Activated naive CD8-positive, alpha-beta T cell treated with anti-CD3 and anti-CD28 coated beads, Interleukin-2, amount 10 ng/mL, durations not matched to agents 7 days and 5 days (primary cell): ENCODE measurements around the gene RIMBP2. TPM values are rescaled to one million over a fixed set of nuclear protein-coding genes. Genes with fewer than 3 reads are reported as not detected.

Experiments used
- ATAC-seq: fragments of 150-1000 bp; cut with Tn5 transposase; one replicate; pipeline ENCODE4 v1.10.0; 2021; ENCODE audit warnings: low read depth, moderate library complexity
- POLR2A ChIA-PET: fragments of 350-600 bp; sonication (Branson Sonifier 250); formaldehyde crosslinking; loops from one replicate; lab custom pipeline; 2021; ENCODE audit warnings: antibody characterized with exemption; lab: Charles Lee
- DNase-seq: peaks from one replicate; pipeline ENCODE4 v3.0.0; 2021
- H3K27ac Mint-ChIP-seq: one replicate; pipeline ENCODE4 v1.8.0; 2022; ENCODE audit warnings: mild to moderate bottlenecking, mixed read lengths
- H3K27me3 Mint-ChIP-seq: one replicate; pipeline ENCODE4 v1.8.0; 2022; ENCODE audit warnings: mild to moderate bottlenecking, moderate library complexity, mixed read lengths
- H3K36me3 Mint-ChIP-seq: one replicate; pipeline ENCODE4 v1.8.0; 2021; ENCODE audit warnings: mild to moderate bottlenecking, mixed read lengths
- H3K4me1 Mint-ChIP-seq: one replicate; pipeline ENCODE4 v1.8.0; 2021; ENCODE audit warnings: mixed read lengths
- H3K4me3 Mint-ChIP-seq: one replicate; pipeline ENCODE4 v1.8.0; 2022; ENCODE audit warnings: mild to moderate bottlenecking, moderate library complexity, mixed read lengths
- H3K9me3 Mint-ChIP-seq: one replicate; pipeline ENCODE4 v1.8.0; 2021; ENCODE audit warnings: mixed read lengths
- total RNA-seq, 2 experiments: library from RNA; stranded (reverse); gene quantifications; one replicate each; pipeline ENCODE4 v1.2.3, GENCODE V29; 2021

RIMBP2 gene
- total RNA-seq, 2 experiments from 2014 or later = not detected

DNA sequence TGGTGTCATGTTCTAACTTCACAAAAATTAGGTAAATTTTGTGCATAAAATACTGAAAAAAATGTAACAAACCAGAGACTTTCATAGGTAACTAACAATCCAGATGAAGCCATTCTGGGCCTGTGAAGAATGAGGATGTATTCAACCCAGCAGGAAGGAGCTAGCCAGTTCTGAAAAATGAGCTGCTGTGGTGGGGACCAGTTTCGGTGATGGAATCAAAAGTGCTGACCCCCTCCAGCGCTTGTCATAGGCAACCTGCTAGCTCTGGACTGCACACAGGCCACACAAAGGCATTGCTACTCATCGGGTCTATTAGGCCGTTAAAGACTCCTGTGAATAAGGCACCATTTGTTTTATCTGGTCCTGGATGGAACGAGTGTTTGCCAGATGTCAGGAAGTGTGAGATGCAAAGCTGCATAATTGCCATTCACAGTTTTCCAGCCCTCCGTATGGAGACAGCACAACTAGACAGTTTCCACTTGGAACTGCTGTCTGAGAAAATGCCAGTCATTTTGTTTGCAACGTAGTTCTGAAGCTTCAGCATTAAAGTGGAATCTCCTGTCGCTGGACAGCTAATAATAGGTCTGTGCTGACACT lies 3.3 kb upstream of the RIMBP2 start:
- Mint-ChIP-seq H3K27ac (no peak overlapping the region), H3K36me3 (peaks cover 2% of the 10 kb centered on the region), H3K4me1 (no peaks in the 10 kb centered on the region), H3K27me3 (peaks cover 44% of the 10 kb centered on the region), H3K9me3 (peaks cover 15% of the 10 kb centered on the region), H3K4me3 (no peak overlapping the region)
- POLR2A ChIA-PET = no interaction called here
- DNase-seq (no peak), ATAC-seq (no peak)

DNA sequence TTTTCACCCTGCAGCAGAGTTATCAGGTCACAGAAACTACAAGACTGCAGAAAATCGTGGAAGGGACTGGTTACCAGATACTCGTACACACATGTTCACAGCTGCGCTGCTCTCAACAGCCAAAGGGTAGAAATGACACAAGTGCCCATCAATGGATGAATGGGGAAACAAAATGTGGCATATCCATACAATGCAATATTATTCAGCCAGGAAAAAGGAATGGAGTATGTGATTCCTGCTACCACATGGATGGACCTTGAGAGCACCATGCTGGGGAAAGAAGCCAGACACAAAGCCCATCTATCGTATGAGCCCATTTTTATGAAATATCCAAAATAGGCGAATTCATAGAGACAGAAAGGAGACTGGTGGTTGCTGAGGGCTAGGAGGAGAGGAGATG lies 1.7 kb upstream of the RIMBP2 start:
- Mint-ChIP-seq H3K9me3 (peaks cover 3% of the 10 kb centered on the region), H3K36me3 (peaks cover under 1% of the 10 kb centered on the region), H3K4me3 (no peak overlapping the region), H3K27me3 (peaks cover 51% of the 10 kb centered on the region), H3K4me1 (no peaks in the 10 kb centered on the region), H3K27ac (no peak overlapping the region)
- DNase-seq (no peak), ATAC-seq (no peak)
- POLR2A ChIA-PET = no interaction called here

DNA sequence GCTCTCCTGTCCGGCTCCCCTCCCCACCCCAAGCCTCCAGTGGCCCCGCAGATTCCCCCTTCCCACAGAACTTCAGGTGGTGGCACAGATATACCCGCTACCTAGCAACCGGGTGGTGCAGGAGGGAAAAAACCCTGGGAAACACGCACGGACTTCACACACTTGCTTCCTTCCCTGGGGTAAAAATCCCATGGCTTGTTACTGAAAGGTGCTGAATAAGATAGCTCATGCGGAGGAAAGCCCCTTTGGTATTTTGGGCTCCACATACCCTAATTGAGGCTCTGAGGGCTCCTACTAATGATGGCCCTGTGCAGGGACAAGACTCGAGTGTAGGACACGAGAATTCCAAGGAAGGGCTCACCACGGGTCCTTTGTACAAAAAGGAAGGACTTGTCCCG lies 869 bp upstream of the RIMBP2 start:
- DNase-seq = no peak
- H3K9me3 Mint-ChIP-seq = peaks cover 1% of the 10 kb centered on the region
- no peak overlapping the region for H3K27ac Mint-ChIP-seq
- no peak for ATAC-seq
- H3K4me1 Mint-ChIP-seq = no peaks in the 10 kb centered on the region
- H3K4me3 Mint-ChIP-seq = no peak overlapping the region
- POLR2A ChIA-PET = no interaction called here
- no peaks in the 10 kb centered on the region for H3K36me3 Mint-ChIP-seq
- H3K27me3 Mint-ChIP-seq = peaks cover 56% of the 10 kb centered on the region

DNA sequence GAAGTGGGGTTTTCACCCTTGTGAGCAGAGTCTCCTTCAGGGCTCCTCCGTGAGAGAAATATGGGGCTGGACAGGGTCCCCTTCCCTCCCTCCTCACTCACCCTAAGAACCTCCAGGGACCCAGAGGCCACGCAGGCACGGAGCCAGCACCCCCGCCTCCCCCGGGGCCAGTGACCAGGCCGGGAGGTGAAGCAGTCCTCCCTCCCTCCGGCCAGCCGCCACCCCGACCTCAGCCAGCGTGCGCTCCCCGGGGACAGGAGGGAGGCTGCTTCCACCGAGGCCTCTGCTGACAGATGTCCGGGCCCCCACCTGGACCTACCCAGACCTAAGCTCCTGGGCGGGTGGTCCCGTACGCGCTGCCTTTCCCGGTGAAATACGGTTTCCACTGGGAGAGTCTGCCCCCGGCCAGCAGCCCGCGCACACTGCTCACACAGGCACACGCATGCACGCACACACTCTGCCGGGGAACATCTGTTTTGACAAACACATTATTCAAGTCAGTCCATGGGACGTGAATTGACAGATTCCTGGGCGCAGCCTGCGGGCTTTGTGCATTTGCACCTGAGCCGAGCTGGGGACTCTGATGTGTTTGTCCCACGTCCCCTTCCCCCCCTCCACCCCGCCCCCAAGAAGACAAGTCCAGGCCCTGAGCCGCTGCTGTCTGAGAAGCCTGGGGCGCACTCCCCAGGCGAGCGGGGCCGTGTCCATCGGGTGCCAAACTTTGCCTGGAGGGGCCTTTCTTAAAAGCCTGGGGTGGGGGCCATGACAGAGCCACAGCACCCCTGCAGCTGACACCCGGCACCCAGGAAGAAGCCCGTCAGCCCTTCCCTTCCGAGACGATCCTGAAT lies 725 bp downstream of the RIMBP2 start:
- no peaks in the 10 kb centered on the region for H3K4me1 Mint-ChIP-seq
- H3K36me3 Mint-ChIP-seq = no peaks in the 10 kb centered on the region
- no peak for ATAC-seq
- peaks cover 60% of the 10 kb centered on the region for H3K27me3 Mint-ChIP-seq
- no peak overlapping the region for H3K27ac Mint-ChIP-seq
- peaks cover 1% of the 10 kb centered on the region for H3K9me3 Mint-ChIP-seq
- DNase-seq = no peak
- peak overlapping the region; percentile 50 for H3K4me3 Mint-ChIP-seq
- POLR2A ChIA-PET = no interaction called here

DNA sequence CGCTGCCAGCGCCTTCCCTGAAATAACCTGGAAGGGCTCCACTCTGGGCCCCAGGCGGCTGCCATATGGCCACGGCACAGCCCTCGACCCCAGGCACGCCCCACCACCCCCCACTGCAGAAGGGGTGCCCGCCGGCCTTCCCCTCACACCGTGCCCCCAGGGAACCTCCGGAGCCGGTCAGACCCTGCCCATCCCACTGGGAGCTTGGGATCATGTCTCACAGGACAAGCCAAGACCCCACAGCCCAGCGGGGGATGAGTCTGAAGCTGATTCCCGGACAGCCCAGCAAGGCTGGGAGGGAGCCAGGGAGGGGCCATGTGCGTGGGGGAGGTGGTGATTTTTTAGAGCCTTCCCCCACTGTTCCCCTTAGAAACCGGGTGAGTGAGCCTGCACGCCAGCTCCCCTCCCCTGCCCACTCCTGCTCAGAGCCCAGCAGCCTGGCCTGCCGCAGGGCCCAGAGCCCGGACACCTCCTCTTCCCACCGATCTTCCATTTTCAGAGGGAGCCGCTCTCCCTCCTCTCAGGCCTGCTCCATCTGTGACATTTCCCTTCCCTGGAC lies 1.4 kb downstream of the RIMBP2 start:
- ATAC-seq = no peak
- Mint-ChIP-seq H3K36me3 (no peaks in the 10 kb centered on the region), H3K4me3 (peak overlapping the region; percentile 50), H3K9me3 (no peaks in the 10 kb centered on the region), H3K27me3 (peaks cover 57% of the 10 kb centered on the region), H3K27ac (no peak overlapping the region), H3K4me1 (no peaks in the 10 kb centered on the region)
- DNase-seq = no peak
- POLR2A ChIA-PET = no interaction called here

DNA sequence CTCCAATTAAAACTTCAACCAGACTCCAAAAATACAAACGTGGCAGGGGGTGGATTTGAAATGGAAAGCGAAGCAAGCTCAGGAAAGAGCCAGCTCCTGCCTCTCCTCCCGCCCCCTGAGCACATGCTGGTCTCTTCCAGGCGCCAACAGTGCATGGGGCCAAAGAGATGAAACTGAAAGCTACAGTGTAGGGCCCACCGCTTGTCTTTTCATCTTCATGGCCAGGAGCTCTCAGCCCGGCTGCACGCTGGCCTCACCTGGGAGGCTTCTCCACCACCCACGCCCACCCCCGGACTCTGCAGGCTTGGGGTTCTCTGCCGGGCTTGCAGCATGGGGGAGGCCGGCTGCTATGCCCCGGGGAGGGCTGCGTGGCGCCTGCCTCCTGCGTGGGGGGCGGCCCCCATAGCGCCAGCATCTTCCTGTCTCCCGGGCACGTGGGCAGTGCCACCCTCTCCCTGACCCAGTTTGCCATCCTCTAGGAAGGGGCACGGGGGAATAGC lies 2.0 kb downstream of the RIMBP2 start:
- no peak overlapping the region for H3K27ac Mint-ChIP-seq
- H3K4me1 Mint-ChIP-seq = no peaks in the 10 kb centered on the region
- H3K9me3 Mint-ChIP-seq = no peaks in the 10 kb centered on the region
- H3K27me3 Mint-ChIP-seq = peaks cover 56% of the 10 kb centered on the region
- POLR2A ChIA-PET = no interaction called here
- no peaks in the 10 kb centered on the region for H3K36me3 Mint-ChIP-seq
- ATAC-seq (peak; percentile 69), DNase-seq (no peak)
- peak overlapping the region; percentile 50 for H3K4me3 Mint-ChIP-seq

DNA sequence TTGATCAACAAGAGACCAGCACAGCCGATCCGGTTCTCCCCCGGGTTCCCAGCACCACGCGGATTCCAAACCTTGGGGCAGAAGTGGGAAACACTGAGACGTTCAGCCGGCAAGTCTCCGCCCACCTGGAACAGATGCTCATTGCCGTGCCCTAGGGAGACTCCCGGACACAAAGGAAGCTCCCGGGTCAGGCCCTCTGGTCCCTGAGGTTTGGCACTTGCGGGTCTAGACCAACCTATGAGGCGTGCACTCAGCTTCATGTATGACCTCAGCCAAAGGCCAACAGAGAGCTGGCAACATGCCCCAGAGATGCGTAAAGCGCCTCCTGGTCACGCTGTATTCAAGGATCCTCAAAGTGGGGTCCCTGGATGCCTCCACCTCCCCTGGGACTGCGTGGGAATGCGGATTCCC lies 2.5 kb downstream of the RIMBP2 start:
- Mint-ChIP-seq H3K9me3 (no peaks in the 10 kb centered on the region), H3K27ac (no peak overlapping the region), H3K27me3 (peaks cover 56% of the 10 kb centered on the region), H3K36me3 (no peaks in the 10 kb centered on the region), H3K4me1 (no peaks in the 10 kb centered on the region), H3K4me3 (peak overlapping the region; percentile 50)
- ATAC-seq = no peak
- POLR2A ChIA-PET = no interaction called here
- no peak for DNase-seq

DNA sequence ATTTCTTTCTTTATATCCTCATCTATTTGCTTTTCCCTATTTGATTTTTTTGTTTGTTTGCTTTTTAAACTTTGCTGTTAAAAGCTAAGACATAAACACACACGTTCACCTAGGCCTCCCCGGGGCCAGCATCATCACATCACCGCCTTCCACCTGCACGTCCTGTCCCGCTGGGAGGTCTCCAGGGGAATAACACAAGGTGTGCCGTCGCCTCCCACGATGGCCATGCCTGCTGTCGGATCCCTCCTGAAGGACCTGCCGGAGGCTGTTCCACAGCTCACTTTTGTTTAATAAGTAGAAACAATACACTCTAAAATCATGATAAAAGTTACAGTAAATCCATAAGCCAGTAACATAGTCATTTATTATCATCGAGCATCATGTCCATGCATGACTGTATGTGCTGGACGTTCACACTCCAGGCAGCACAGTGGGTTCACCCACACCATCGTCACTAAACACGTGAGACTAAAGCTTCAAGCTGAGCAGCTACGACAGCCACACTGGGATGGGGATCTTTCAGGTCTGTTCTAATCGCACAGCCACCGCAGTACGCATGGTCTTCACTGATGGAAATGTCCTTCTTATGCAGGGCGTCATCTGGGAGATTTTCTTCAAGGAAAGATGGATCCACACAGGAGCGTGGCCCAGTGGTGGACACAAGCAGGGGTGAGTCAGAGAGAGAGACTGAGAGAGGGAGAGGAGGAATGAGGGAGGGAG lies 3.6 kb downstream of the RIMBP2 start:
- no peaks in the 10 kb centered on the region for H3K36me3 Mint-ChIP-seq
- H3K27me3 Mint-ChIP-seq = peaks cover 49% of the 10 kb centered on the region
- DNase-seq (no peak), ATAC-seq (no peak)
- no peaks in the 10 kb centered on the region for H3K9me3 Mint-ChIP-seq
- no peaks in the 10 kb centered on the region for H3K4me1 Mint-ChIP-seq
- no peak overlapping the region for H3K27ac Mint-ChIP-seq
- POLR2A ChIA-PET = no interaction called here
- H3K4me3 Mint-ChIP-seq = no peak overlapping the region

DNA sequence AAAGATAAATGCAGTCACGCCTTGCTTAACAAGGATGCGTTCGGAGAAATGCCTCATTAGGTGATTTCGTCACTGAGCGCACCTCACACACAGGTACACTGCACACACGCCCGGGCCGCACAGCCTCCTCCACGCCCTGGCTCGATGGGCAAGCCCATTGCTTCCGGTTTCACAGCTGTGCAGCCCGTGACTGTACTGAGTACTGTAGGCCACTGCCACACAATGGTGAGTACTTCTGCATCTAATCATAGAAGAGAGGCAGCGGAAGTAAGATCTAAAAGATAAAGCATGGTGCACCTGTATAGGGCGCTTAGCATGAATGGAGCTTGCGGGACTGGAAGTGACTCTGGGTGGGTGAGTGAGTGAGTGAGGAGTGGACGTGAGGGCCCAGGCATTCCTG lies 4.3 kb downstream of the RIMBP2 start:
- Mint-ChIP-seq H3K9me3 (no peaks in the 10 kb centered on the region), H3K4me1 (no peaks in the 10 kb centered on the region), H3K4me3 (no peak overlapping the region), H3K36me3 (no peaks in the 10 kb centered on the region), H3K27me3 (peaks cover 41% of the 10 kb centered on the region), H3K27ac (no peak overlapping the region)
- ATAC-seq = no peak
- no peak for DNase-seq
- POLR2A ChIA-PET = no interaction called here

DNA sequence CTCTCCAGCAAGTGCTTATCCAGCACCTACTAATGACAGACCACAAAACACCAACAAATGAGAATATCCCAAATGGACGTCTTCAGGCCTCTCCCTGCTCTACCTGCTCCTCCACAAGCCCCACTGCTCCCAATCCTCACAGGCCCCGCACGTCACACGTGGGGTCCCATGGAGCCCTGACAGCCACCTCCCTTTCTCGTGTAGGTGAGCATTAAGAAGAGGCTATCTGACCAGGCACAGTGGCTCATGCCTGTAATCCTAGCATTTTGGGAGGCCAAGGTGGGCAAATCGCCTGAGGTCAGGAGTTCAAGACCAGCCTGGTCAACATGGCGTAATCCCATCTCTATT lies 5.4 kb downstream of the RIMBP2 start:
- Mint-ChIP-seq H3K9me3 (no peaks in the 10 kb centered on the region), H3K27ac (no peak overlapping the region), H3K4me1 (no peaks in the 10 kb centered on the region), H3K27me3 (peaks cover 31% of the 10 kb centered on the region), H3K4me3 (no peak overlapping the region), H3K36me3 (no peaks in the 10 kb centered on the region)
- no peak for DNase-seq
- POLR2A ChIA-PET = no interaction called here
- no peak for ATAC-seq

DNA sequence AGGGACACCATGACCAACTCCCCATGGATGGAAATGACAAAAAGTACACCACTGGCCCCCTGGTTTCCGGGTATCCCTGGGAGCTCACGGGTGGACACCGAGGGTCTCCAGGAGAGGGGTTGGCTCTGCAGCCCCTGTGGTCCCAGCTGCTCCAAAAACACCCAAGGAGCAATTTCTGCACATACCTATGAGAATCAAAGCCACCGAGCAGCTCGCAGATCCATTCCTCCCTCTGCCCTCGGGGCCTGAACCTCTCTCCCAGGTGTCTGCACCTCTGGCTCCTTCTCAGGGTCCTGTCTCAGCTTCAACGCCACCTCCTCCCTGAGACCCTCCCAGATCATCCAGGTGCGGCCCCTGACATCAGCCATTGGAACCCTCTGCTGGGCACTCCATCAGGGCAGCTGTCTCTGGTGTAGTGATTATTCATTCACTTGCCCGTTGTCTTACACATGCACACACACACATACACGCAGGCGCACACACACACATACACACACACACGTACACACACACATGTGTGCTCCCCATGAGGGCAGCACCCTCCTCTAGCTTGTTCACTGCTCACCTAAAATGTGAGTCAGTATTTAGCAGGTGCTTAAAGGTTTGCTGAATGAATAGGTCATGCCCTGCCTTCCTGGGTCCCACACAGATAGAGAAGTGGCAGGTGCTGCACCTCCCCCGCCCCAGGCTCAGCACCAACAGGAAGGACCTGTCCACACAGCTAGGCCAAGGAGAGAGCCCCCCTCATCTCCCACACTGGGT lies 5.9 kb downstream of the RIMBP2 start:
- Mint-ChIP-seq H3K4me3 (no peak overlapping the region), H3K4me1 (no peaks in the 10 kb centered on the region), H3K27me3 (peaks cover 26% of the 10 kb centered on the region), H3K36me3 (no peaks in the 10 kb centered on the region), H3K9me3 (no peaks in the 10 kb centered on the region), H3K27ac (no peak overlapping the region)
- DNase-seq (no peak), ATAC-seq (no peak)
- POLR2A ChIA-PET = no interaction called here

DNA sequence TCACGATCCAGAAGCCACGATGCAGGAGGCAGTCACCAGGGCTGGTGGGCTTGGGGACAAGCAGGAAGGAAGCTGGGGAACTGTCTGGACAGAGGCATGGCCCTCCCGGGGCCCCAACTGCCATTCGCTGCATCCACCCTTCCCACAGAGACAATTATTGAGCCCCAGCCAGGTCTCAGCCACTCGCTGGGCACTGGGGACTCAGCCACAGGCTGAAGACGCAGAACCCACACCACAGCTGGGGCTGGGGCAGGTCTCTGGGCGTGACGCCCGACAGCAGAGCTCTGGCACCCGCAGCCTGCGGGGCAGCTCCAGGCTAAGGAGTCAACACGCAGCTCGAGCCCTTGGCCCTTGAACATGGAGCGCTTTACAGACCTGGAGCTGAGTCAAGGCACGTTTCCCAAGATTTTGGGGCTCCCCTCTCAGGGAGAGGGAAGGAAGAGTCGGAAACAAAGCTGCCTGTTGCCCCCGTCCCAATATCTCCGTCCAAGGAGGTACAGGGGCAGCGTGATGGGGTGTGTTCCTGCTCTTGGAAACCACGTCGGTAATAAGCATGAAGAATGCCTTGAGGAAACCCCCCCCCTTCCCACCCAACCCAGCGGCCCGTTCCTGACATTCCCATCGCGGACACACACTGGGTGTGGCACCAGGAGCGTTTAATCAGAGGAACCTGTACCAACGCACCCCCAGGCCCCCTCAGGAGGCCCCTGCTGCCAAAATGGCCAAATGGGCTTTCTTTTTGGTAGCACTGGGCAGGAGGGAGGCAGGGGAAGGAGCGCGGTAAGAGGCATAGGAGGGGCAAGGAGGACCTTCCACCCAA lies 6.7 kb downstream of the RIMBP2 start:
- no peaks in the 10 kb centered on the region for H3K9me3 Mint-ChIP-seq
- POLR2A ChIA-PET = no interaction called here

More for the DNA sequence above, 6.7 kb downstream of the RIMBP2 start:
- ATAC-seq (no peak), DNase-seq (no peak)
- no peak overlapping the region for H3K27ac Mint-ChIP-seq
- H3K36me3 Mint-ChIP-seq = no peaks in the 10 kb centered on the region
- H3K4me1 Mint-ChIP-seq = no peaks in the 10 kb centered on the region
- H3K27me3 Mint-ChIP-seq = peaks cover 21% of the 10 kb centered on the region
- no peak overlapping the region for H3K4me3 Mint-ChIP-seq
